ENCODE data around the gene ASGR2.
A peak's percentile ranks its signal among the peaks of the same experiment; 100 is the strongest.
"Not testable (repeated sequence)": the region's sequence is repeated elsewhere in the genome, so short reads cannot be mapped to it uniquely, and the experiment has no call there.

The ASGR2 gene

GRCh38 chr17:7098802-7099459 is 15.7 kb downstream of the ASGR2 start:
- in situ Hi-C loops (cut with MboI; ENCODE audit: low sequenced_read_pairs, unreplicated experiment) = no loop called here
- DNase-seq (ENCODE audit: low spot score) = no peak
- no peak for TF ChIP-seq CTCF (IDR thresholded peaks at IDR 0.05; ENCODE audit: borderline replicate concordance, control extremely low read depth, extremely low read depth, insufficient read depth, missing control alignments)

DNA sequence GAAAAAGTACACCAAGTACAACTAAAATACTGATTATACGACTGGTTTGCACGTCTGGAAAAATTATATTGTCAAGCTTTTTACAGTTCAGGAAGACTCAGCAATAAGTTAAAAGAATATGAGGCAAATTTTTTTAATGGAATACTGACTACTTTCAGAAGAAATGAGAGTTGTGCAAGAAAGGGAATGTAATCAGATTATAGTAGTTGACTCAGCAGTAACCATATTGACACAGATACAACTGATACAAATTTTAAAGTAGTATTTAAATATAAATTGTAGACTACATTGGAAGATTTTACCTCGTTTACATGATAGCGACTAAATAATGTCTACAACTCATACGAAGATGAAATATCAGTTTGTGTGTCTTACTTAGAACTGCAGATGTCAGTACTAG is 16.7 kb downstream of the ASGR2 start:
- DNase-seq (ENCODE audit: low spot score) = no peak
- TF ChIP-seq CTCF (IDR thresholded peaks at IDR 0.05; ENCODE audit: borderline replicate concordance, control extremely low read depth, extremely low read depth, insufficient read depth, missing control alignments) = no peak
- in situ Hi-C loops (cut with MboI; ENCODE audit: low sequenced_read_pairs, unreplicated experiment) = no loop called here

GRCh38 chr17:7095625-7096024 is 19.0 kb downstream of the ASGR2 start:
- DNase-seq (ENCODE audit: low spot score) = peak; percentile 51
- in situ Hi-C loops (cut with MboI; ENCODE audit: low sequenced_read_pairs, unreplicated experiment) = no loop called here
- TF ChIP-seq CTCF (IDR thresholded peaks at IDR 0.05; ENCODE audit: borderline replicate concordance, control extremely low read depth, extremely low read depth, insufficient read depth, missing control alignments) = no peak

- no peak for DNase-seq (ENCODE audit: low spot score)
- in situ Hi-C loops (cut with MboI; ENCODE audit: low sequenced_read_pairs, unreplicated experiment) = no loop called here
- no peak for TF ChIP-seq CTCF (IDR thresholded peaks at IDR 0.05; ENCODE audit: borderline replicate concordance, control extremely low read depth, extremely low read depth, insufficient read depth, missing control alignments)
These were observed 20.0 kb downstream of the ASGR2 start for GRCh38 chr17:7094652-7095019.

DNA sequence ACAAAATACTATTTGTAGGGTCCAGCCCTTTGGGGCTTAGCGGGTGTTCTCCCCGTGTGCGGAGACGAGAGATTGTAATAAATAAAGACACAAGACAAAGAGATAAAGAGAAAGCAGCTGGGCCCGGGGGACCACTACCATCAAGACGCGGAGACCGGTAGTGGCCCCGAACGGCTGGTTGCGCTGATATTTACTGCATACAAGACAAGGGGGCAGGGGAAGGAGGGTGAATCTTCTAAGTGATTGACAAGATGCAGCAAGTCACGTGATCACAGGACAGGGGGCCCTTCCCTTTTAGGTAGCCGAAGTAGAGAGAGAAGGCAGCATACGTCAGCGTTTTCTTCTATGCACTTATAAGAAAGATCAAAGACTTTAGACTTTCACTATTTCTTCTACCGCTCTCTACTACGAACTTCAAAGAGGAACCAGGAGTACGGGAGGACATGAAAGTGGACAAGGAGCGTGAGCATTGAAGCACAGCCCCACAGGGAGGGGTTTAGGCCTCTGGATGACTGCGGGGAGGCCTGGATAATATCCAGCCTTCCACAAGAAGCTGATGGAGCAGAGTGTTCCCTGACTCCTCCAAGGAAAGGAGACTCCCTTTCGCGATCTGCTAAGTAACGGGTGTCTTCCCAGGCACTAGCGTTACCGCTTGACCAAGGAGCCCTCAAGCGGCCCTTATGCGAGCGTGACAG is 23.2 kb downstream of the ASGR2 start:
- DNase-seq (ENCODE audit: low spot score); in situ Hi-C loops (cut with MboI; ENCODE audit: low sequenced_read_pairs, unreplicated experiment): not testable (repeated sequence)

DNA sequence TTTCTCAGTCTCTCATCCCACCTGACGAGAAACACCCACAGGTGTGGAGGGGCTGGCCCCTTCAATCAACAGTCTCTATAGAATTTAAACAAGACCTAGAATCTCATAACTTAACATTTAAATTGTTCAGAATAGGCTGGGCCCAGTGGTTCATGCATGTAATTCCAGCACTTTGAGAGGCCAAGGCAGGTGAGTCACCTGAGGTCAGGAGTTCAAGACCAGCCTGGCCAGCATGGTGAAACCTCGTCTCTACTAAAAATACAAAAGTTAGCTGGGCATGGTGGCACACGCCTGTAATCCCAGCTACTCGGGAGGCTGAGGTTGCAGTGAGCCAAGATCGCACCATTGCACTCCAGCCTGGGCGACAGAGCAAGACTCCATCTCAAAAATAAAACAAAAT is 25.1 kb downstream of the ASGR2 start:
- DNase-seq (ENCODE audit: low spot score); in situ Hi-C loops (cut with MboI; ENCODE audit: low sequenced_read_pairs, unreplicated experiment): not testable (repeated sequence)

GRCh38 chr17:7088442-7088841 is 26.2 kb downstream of the ASGR2 start:
- DNase-seq (ENCODE audit: low spot score); in situ Hi-C loops (cut with MboI; ENCODE audit: low sequenced_read_pairs, unreplicated experiment): not testable (repeated sequence)

GRCh38 chr17:7084088-7084487 is 30.5 kb downstream of the ASGR2 start:
- DNase-seq (ENCODE audit: low spot score) = no peak
- TF ChIP-seq CTCF (IDR thresholded peaks at IDR 0.05; ENCODE audit: borderline replicate concordance, control extremely low read depth, extremely low read depth, insufficient read depth, missing control alignments) = no peak
- in situ Hi-C loops (cut with MboI; ENCODE audit: low sequenced_read_pairs, unreplicated experiment) = no loop called here

Measured in GM13976 (cell line).